Measurements from ENCODE around the gene VPS51.

GRCh38 chr11:65065851-65066250 is 30.2 kb upstream of the VPS51 start:
- TF ChIP-seq, protein P1, sequence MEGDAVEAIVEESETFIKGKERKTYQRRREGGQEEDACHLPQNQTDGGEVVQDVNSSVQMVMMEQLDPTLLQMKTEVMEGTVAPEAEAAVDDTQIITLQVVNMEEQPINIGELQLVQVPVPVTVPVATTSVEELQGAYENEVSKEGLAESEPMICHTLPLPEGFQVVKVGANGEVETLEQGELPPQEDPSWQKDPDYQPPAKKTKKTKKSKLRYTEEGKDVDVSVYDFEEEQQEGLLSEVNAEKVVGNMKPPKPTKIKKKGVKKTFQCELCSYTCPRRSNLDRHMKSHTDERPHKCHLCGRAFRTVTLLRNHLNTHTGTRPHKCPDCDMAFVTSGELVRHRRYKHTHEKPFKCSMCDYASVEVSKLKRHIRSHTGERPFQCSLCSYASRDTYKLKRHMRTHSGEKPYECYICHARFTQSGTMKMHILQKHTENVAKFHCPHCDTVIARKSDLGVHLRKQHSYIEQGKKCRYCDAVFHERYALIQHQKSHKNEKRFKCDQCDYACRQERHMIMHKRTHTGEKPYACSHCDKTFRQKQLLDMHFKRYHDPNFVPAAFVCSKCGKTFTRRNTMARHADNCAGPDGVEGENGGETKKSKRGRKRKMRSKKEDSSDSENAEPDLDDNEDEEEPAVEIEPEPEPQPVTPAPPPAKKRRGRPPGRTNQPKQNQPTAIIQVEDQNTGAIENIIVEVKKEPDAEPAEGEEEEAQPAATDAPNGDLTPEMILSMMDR (IDR thresholded peaks at IDR 0.05): no peak
- TF ChIP-seq POLR2A (IDR thresholded peaks at IDR 0.05): no peak

Data from adrenal gland (tissue), 5 donors.